ENCODE results near the gene GPR27. TPM values are rescaled to one million over a fixed set of nuclear protein-coding genes. Genes with fewer than 3 reads are reported as not detected.

Gene GPR27
- 2.4 to 3.1 TPM (median 3.0 TPM) in 5 replicates for total RNA-seq (2022; extraction: Qiagen RNA extraction)

GRCh38 chr3:71753701-71754609, at the start of gene GPR27:
Gene GPR27 (plus strand): TSS chr3:71753855. CDS start chr3:71754050, 195 bp downstream.

DNA sequence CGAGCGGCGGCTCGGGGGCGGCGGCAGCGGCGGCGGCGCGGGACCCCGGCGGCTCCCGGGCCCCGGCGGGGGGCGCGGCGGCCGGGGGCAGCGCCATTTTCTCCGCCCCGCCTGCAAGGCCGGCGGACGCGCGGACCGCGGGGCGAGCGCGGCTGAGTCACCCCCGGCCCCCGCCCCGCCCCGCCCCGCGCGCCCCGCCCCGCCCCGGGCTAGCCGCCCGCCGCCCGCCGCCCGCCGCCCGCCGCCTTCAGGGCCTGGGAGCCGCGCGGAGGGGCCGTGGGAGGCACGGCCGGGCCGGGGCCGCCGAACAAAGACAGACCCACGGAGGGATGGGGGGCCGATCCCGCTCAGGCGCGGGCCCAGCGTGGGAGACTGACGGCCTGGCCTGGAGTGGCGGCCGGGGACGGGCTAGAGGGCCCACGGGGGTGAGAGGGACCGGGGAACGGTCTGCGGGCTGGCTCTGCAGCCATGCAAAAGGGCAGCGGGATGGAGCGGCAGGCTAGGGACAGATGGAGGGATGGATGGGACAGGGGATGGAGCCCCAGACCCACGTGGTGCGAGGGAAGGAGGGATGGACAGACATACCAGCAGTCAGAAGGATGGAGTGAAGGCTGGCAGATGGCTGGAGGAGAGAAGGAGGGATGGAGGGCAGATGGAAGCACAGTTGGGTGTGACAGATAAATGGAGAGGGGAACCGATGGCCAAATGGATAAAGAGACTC, 28.2 kb upstream of the GPR27 start, which contains the start of gene EIF4E3:
TSS of gene EIF4E3 (minus strand) at position 132 of the 721 bp plus-strand sequence. CDS start at position 97, 35 bp downstream.

DNA sequence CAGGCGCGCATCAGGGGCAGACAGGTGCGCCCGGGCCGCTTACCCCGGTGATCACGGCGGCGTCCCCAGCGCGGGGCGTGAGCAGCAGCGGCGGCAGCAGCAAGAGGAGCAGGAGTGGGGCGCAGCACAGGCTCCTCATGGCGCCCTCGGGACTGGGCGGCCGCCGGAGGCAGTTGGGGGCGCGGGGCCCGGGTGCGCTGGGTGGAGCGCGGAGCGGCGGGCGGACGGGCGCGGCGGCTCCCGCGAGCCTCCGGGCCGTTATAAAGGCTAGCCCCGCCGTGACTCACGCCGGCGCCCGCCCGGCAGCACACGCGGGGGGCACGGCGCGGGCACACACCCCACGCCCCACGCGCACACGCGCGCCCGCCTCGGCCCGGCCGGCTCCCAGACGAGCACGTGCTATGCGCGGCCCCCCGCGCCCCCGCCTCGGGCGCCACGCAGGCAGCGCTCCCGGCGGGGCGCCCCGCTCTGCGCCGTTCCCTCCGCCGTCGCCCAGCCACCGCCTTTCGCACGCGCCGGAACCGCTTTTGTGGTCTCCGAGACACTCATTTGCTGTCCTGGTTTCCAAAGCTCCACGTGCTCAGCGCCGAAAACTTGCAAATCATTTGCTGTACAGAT, 31.4 kb downstream of the GPR27 start, which contains the start of gene PROK2:
TSS of gene PROK2 (minus strand) at position 235 of the 618 bp plus-strand sequence. CDS start at position 139, 96 bp downstream.

Other genes starting within 250 kb of the GPR27 start
- gene FOXP1, start 170.1 kb upstream of the GPR27 start, total RNA-seq (2022; extraction: Qiagen RNA extraction): 6.9 to 9.5 TPM (median 9.1 TPM) in 5 replicates
- gene EIF4E3, start 28.5 kb upstream of the GPR27 start, total RNA-seq (2022; extraction: Qiagen RNA extraction): 3.1 to 4.4 TPM (median 4.0 TPM) in 5 replicates
- gene PROK2, start 31.3 kb downstream of the GPR27 start, total RNA-seq (2022; extraction: Qiagen RNA extraction): not detected in 5 replicates

All from A549 treated with Hydrocortisone at 1 μM for 4 hours (cell line).